WTC11 (cell line): Measurements from ENCODE around the gene DNAJC16. TPM values are rescaled to one million over a fixed set of nuclear protein-coding genes. Genes with fewer than 3 reads are reported as not detected.
A peak's percentile ranks its signal among the peaks of the same experiment; 100 is the strongest.

ENCODE experiments used
- ATAC-seq: fragments of 200-7000 bp; cut with Tn5 transposase; 2 replicates; pipeline ENCODE4 v1.10.0; 2021; ENCODE audit warnings: mild to moderate bottlenecking, moderate library complexity
- CTCF ChIA-PET: fragments of 300-600 bp; sonication (Branson Sonifier 250); formaldehyde crosslinking; loops from one replicate; lab custom pipeline; 2021; ENCODE audit warnings: antibody characterized with exemption; lab: Charles Lee
- POLR2A ChIA-PET: fragments of 350-600 bp; sonication (Branson Sonifier 250); formaldehyde crosslinking; loops from one replicate; lab custom pipeline; 2021; ENCODE audit warnings: antibody characterized with exemption; lab: Charles Lee
- DNase-seq: peaks from one replicate; pipeline ENCODE4 v3.0.0; 2021; ENCODE audit warnings: low spot score
- H3K27ac Mint-ChIP-seq: 2 replicates; pipeline ENCODE4 v1.8.0; 2021; ENCODE audit warnings: mixed read lengths
- H3K27me3 Mint-ChIP-seq: 2 replicates; pipeline ENCODE4 v1.8.0; 2021; ENCODE audit warnings: low read depth, mild to moderate bottlenecking, moderate library complexity, mixed read lengths
- H3K36me3 Mint-ChIP-seq: 2 replicates; pipeline ENCODE4 v1.8.0; 2021; ENCODE audit warnings: mixed read lengths
- H3K4me1 Mint-ChIP-seq: 2 replicates; pipeline ENCODE4 v1.8.0; 2022; ENCODE audit warnings: mixed read lengths
- H3K4me3 Mint-ChIP-seq: 2 replicates; pipeline ENCODE4 v1.8.0; 2021; ENCODE audit warnings: mild to moderate bottlenecking, moderate library complexity, mixed read lengths
- H3K9me3 Mint-ChIP-seq: 2 replicates; pipeline ENCODE4 v1.8.0; 2021; ENCODE audit warnings: mixed read lengths
- AR ChIP-seq: fragments of 250-450 bp; sonication (Bioruptor Pico); IDR thresholded peaks from 2 replicates; pipeline ENCODE4 v1.9.0; 2021; ENCODE audit warnings: mild to moderate bottlenecking
- ATF6 ChIP-seq: sonication (generic); formaldehyde crosslinking; IDR thresholded peaks from 2 replicates; pipeline ENCODE4 v1.8.1; 2023; ENCODE audit warnings: mild to moderate bottlenecking, missing genetic modification reagents
- FOXJ3 ChIP-seq: sonication (generic); formaldehyde crosslinking; IDR thresholded peaks from 2 replicates; pipeline ENCODE4 v1.9.0; 2021; ENCODE audit warnings: missing genetic modification reagents, mild to moderate bottlenecking, borderline replicate concordance
- FOXP4 ChIP-seq: sonication (generic); formaldehyde crosslinking; IDR thresholded peaks from 2 replicates; pipeline ENCODE4 v1.8.0; 2022; ENCODE audit warnings: mild to moderate bottlenecking, missing genetic modification reagents
- NFYB ChIP-seq: sonication (generic); formaldehyde crosslinking; conservative IDR thresholded peaks from 2 replicates; pipeline ENCODE4 v1.8.0; 2022; ENCODE audit warnings: low read depth, missing genetic modification reagents
- PRDM15 ChIP-seq: sonication (generic); formaldehyde crosslinking; IDR thresholded peaks from 2 replicates; pipeline ENCODE4 v1.8.0; 2022; ENCODE audit warnings: missing genetic modification reagents
- SMAD3 ChIP-seq: sonication (generic); formaldehyde crosslinking; IDR thresholded peaks from 2 replicates; pipeline ENCODE4 v1.8.0; 2022; ENCODE audit warnings: missing genetic modification reagents, mild to moderate bottlenecking, borderline replicate concordance
- ZSCAN18 ChIP-seq: fragments of 250-450 bp; sonication (Bioruptor Pico); IDR thresholded peaks from 2 replicates; pipeline ENCODE4 v2.1.2; 2022; ENCODE audit warnings: mild to moderate bottlenecking, moderate library complexity
- total RNA-seq: library from RNA; stranded (reverse); gene quantifications from 3 replicates; pipeline ENCODE4 v1.2.3, GENCODE V29; 2021

Gene DNAJC16
- total RNA-seq, 1 experiment from 2014 or later = 16.4 TPM

- ChIA-PET CTCF (interaction anchor here (1.2 kb wide), 1 partner anchor 14 kb away, joined by 4 read pairs; no protein-coding TSS in a partner anchor), POLR2A (interaction anchor here (1.3 to 2.3 kb wide), 2 partner anchors 14 to 17 kb away, joined by 5 to 7 read pairs; partner anchors contain the start of genes CASP9 and DNAJC16)
- Mint-ChIP-seq H3K4me1 (peaks cover 41% of the 10 kb centered on the region), H3K27ac (peak overlapping the region; percentile 93), H3K4me3 (peak overlapping the region; percentile 26; the same call in 1 of the 2 replicates), H3K36me3 (peaks cover 8% of the 10 kb centered on the region), H3K27me3 (no peaks in the 10 kb centered on the region)
- ATAC-seq = no peak
- TF ChIP-seq ZSCAN18 (CRISPR knock-in tag) = no peak
- TF ChIP-seq, all 79 proteins: peak for 0
- DNase-seq = no peak
- no peaks in the 10 kb centered on the region for H3K9me3 Mint-ChIP-seq
These were observed 17.1 kb upstream of the DNAJC16 start for GRCh38 chr1:15509586-15509985.

- peak overlapping the region; percentile 81 for H3K27ac Mint-ChIP-seq
- CTCF ChIA-PET = no interaction called here
These were observed 15.8 kb upstream of the DNAJC16 start for GRCh38 chr1:15510611-15511405.

More at GRCh38 chr1:15510611-15511405, 15.8 kb upstream of the DNAJC16 start:
- Mint-ChIP-seq H3K4me3 (no peak overlapping the region), H3K4me1 (peaks cover 46% of the 10 kb centered on the region), H3K36me3 (peaks cover 14% of the 10 kb centered on the region)
- POLR2A ChIA-PET = no interaction called here
- TF ChIP-seq SMAD3 (no peak), FOXP4 (no peak), FOXJ3 (no peak), PRDM15 (CRISPR knock-in tag) (no peak), AR (CRISPR knock-in tag) (no peak), ATF6 (CRISPR knock-in tag) (no peak), NFYB (CRISPR knock-in tag) (no peak)
- TF ChIP-seq, all 79 proteins: peak for 0
- Mint-ChIP-seq H3K9me3 (no peaks in the 10 kb centered on the region), H3K27me3 (no peaks in the 10 kb centered on the region)
- DNase-seq (no peak), ATAC-seq (no peak)
